Activated T-helper 2 cell treated with anti-CD3 and anti-CD28 coated beads, Interferon-gamma antibody, Interleukin-2, Interleukin-4, amounts not matched to agents 10 μg/mL and 5 μg/mL and 100 μg/mL, durations not matched to agents 14 hours and 24 hours and 36 hours (primary cell): ENCODE measurements around the gene ACKR4. TPM values are rescaled to one million over a fixed set of nuclear protein-coding genes. Genes with fewer than 3 reads are reported as not detected.
A peak's percentile ranks its signal among the peaks of the same experiment; 100 is the strongest.

ENCODE experiments used
- DNase-seq: peaks from one replicate; pipeline ENCODE4 v3.0.0; 2021; ENCODE audit warnings: low spot score
- H3K27ac Mint-ChIP-seq: one replicate; pipeline ENCODE4 v1.8.0; 2021; ENCODE audit warnings: mixed read lengths
- H3K27me3 Mint-ChIP-seq: one replicate; pipeline ENCODE4 v1.8.0; 2021; ENCODE audit warnings: low read depth, mixed read lengths
- H3K36me3 Mint-ChIP-seq: one replicate; pipeline ENCODE4 v1.8.0; 2021; ENCODE audit warnings: low read depth, mixed read lengths
- H3K4me1 Mint-ChIP-seq: one replicate; pipeline ENCODE4 v1.8.0; 2021; ENCODE audit warnings: low read depth, mixed read lengths
- H3K4me3 Mint-ChIP-seq: one replicate; pipeline ENCODE4 v1.8.0; 2021; ENCODE audit warnings: low read depth, mild to moderate bottlenecking, moderate library complexity, mixed read lengths
- H3K9me3 Mint-ChIP-seq: one replicate; pipeline ENCODE4 v1.8.0; 2021; ENCODE audit warnings: mixed read lengths
- intact Hi-C: fragments of 100-400 bp; cut with micrococcal nuclease; formaldehyde crosslinking; loops from one replicate; pipeline ENCODE4 v1.15.1; 2023
- total RNA-seq: library from RNA; stranded (reverse); gene quantifications from 2 replicates; pipeline ENCODE4 v1.2.3, GENCODE V29; 2022

Gene ACKR4
- total RNA-seq, 1 donor from 2014 or later, result not detected

- intact Hi-C loops, result no loop called here
- H3K4me1 Mint-ChIP-seq, result peaks cover 24% of the 10 kb centered on the region
- H3K9me3 Mint-ChIP-seq, result peaks cover 12% of the 10 kb centered on the region
Measured at GRCh38 chr3:132568422-132568821, 28.6 kb upstream of the ACKR4 start.

GRCh38 chr3:132569153-132569552, 27.9 kb upstream of the ACKR4 start:
- Mint-ChIP-seq H3K4me1 (peaks cover 24% of the 10 kb centered on the region), H3K36me3 (peaks cover 61% of the 10 kb centered on the region), H3K4me3 (peak overlapping the region; percentile 1), H3K27me3 (no peaks in the 10 kb centered on the region), H3K27ac (peak overlapping the region; percentile 90), H3K9me3 (peaks cover 12% of the 10 kb centered on the region)
- intact Hi-C loops, result loop anchor here (1.0 kb wide), 3 partner anchors 19 to 33 kb away; no protein-coding TSS in a partner anchor
- no peak for DNase-seq

More at GRCh38 chr3:132568422-132568821, 28.6 kb upstream of the ACKR4 start:
- Mint-ChIP-seq H3K27me3 (no peaks in the 10 kb centered on the region), H3K27ac (peak overlapping the region; percentile 90), H3K4me3 (no peak overlapping the region), H3K36me3 (peaks cover 60% of the 10 kb centered on the region)
- DNase-seq, result no peak

GRCh38 chr3:132569580-132569979, 27.5 kb upstream of the ACKR4 start:
- Mint-ChIP-seq H3K36me3 (peaks cover 58% of the 10 kb centered on the region), H3K9me3 (peaks cover 12% of the 10 kb centered on the region), H3K4me1 (peaks cover 24% of the 10 kb centered on the region), H3K4me3 (no peak overlapping the region), H3K27me3 (no peaks in the 10 kb centered on the region), H3K27ac (peak overlapping the region; percentile 90)
- intact Hi-C loops, result loop anchor here (1.0 kb wide), 3 partner anchors 19 to 33 kb away; no protein-coding TSS in a partner anchor
- DNase-seq, result no peak

GRCh38 chr3:132570016-132570415, 27.1 kb upstream of the ACKR4 start:
- Mint-ChIP-seq H3K9me3 (peaks cover 12% of the 10 kb centered on the region), H3K27ac (peak overlapping the region; percentile 90), H3K36me3 (peaks cover 55% of the 10 kb centered on the region), H3K4me1 (peaks cover 24% of the 10 kb centered on the region), H3K4me3 (no peak overlapping the region), H3K27me3 (no peaks in the 10 kb centered on the region)
- DNase-seq, result no peak
- intact Hi-C loops, result no loop called here

GRCh38 chr3:132573797-132574211, 23.3 kb upstream of the ACKR4 start:
- no peak for DNase-seq
- H3K36me3 Mint-ChIP-seq, result peaks cover 57% of the 10 kb centered on the region
- intact Hi-C loops, result no loop called here
- no peak overlapping the region for H3K27ac Mint-ChIP-seq
- peaks cover 12% of the 10 kb centered on the region for H3K9me3 Mint-ChIP-seq
- H3K4me1 Mint-ChIP-seq, result peaks cover 14% of the 10 kb centered on the region
- H3K4me3 Mint-ChIP-seq, result no peak overlapping the region
- H3K27me3 Mint-ChIP-seq, result no peaks in the 10 kb centered on the region

- intact Hi-C loops, result no loop called here
- H3K4me3 Mint-ChIP-seq, result no peak overlapping the region
- DNase-seq, result no peak
- peaks cover 6% of the 10 kb centered on the region for H3K4me1 Mint-ChIP-seq
- H3K9me3 Mint-ChIP-seq, result peaks cover 6% of the 10 kb centered on the region
- H3K27me3 Mint-ChIP-seq, result no peaks in the 10 kb centered on the region
- peaks cover 23% of the 10 kb centered on the region for H3K36me3 Mint-ChIP-seq
- no peak overlapping the region for H3K27ac Mint-ChIP-seq
Measured at GRCh38 chr3:132587401-132587800, 9.7 kb upstream of the ACKR4 start.

- Mint-ChIP-seq H3K4me1 (peaks cover 10% of the 10 kb centered on the region), H3K4me3 (no peak overlapping the region), H3K9me3 (peaks cover 3% of the 10 kb centered on the region), H3K27me3 (no peaks in the 10 kb centered on the region), H3K27ac (no peak overlapping the region), H3K36me3 (peaks cover 36% of the 10 kb centered on the region)
- intact Hi-C loops, result no loop called here
- DNase-seq, result no peak
Measured at GRCh38 chr3:132592216-132592615, 4.9 kb upstream of the ACKR4 start.

GRCh38 chr3:132593241-132593946, 3.7 kb upstream of the ACKR4 start:
- H3K27ac Mint-ChIP-seq, result no peak overlapping the region
- no peak overlapping the region for H3K4me3 Mint-ChIP-seq
- intact Hi-C loops, result no loop called here
- peaks cover 10% of the 10 kb centered on the region for H3K4me1 Mint-ChIP-seq
- peaks cover 35% of the 10 kb centered on the region for H3K36me3 Mint-ChIP-seq
- H3K9me3 Mint-ChIP-seq, result no peaks in the 10 kb centered on the region
- no peak for DNase-seq
- H3K27me3 Mint-ChIP-seq, result no peaks in the 10 kb centered on the region

GRCh38 chr3:132593947-132594323, 3.1 kb upstream of the ACKR4 start:
- no peak for DNase-seq
- Mint-ChIP-seq H3K9me3 (no peaks in the 10 kb centered on the region), H3K27ac (no peak overlapping the region), H3K27me3 (no peaks in the 10 kb centered on the region), H3K36me3 (peaks cover 39% of the 10 kb centered on the region), H3K4me3 (no peak overlapping the region), H3K4me1 (peaks cover 10% of the 10 kb centered on the region)
- intact Hi-C loops, result no loop called here

GRCh38 chr3:132594498-132594897, 2.6 kb upstream of the ACKR4 start:
- peaks cover 10% of the 10 kb centered on the region for H3K4me1 Mint-ChIP-seq
- DNase-seq, result no peak
- H3K4me3 Mint-ChIP-seq, result no peak overlapping the region
- H3K9me3 Mint-ChIP-seq, result no peaks in the 10 kb centered on the region
- H3K27me3 Mint-ChIP-seq, result no peaks in the 10 kb centered on the region
- no peak overlapping the region for H3K27ac Mint-ChIP-seq
- intact Hi-C loops, result no loop called here
- peaks cover 37% of the 10 kb centered on the region for H3K36me3 Mint-ChIP-seq

- peaks cover 10% of the 10 kb centered on the region for H3K4me1 Mint-ChIP-seq
- no peaks in the 10 kb centered on the region for H3K27me3 Mint-ChIP-seq
- intact Hi-C loops, result no loop called here
- H3K4me3 Mint-ChIP-seq, result no peak overlapping the region
- no peak for DNase-seq
- no peak overlapping the region for H3K27ac Mint-ChIP-seq
- H3K9me3 Mint-ChIP-seq, result no peaks in the 10 kb centered on the region
- H3K36me3 Mint-ChIP-seq, result peaks cover 35% of the 10 kb centered on the region
Measured at GRCh38 chr3:132595014-132595413, 2.1 kb upstream of the ACKR4 start.

- H3K9me3 Mint-ChIP-seq, result no peaks in the 10 kb centered on the region
- no peak overlapping the region for H3K4me3 Mint-ChIP-seq
- intact Hi-C loops, result no loop called here
- H3K27me3 Mint-ChIP-seq, result no peaks in the 10 kb centered on the region
- DNase-seq, result no peak
- H3K36me3 Mint-ChIP-seq, result peaks cover 27% of the 10 kb centered on the region
- H3K27ac Mint-ChIP-seq, result no peak overlapping the region
- peaks cover 10% of the 10 kb centered on the region for H3K4me1 Mint-ChIP-seq
Measured at GRCh38 chr3:132596326-132596725, 744 bp upstream of the ACKR4 start.

GRCh38 chr3:132597660-132598059, 590 bp downstream of the ACKR4 start:
- H3K27me3 Mint-ChIP-seq, result no peaks in the 10 kb centered on the region
- H3K4me1 Mint-ChIP-seq, result peaks cover 10% of the 10 kb centered on the region
- DNase-seq, result no peak
- intact Hi-C loops, result no loop called here
- no peaks in the 10 kb centered on the region for H3K9me3 Mint-ChIP-seq
- H3K4me3 Mint-ChIP-seq, result no peak overlapping the region
- no peak overlapping the region for H3K27ac Mint-ChIP-seq
- H3K36me3 Mint-ChIP-seq, result peaks cover 29% of the 10 kb centered on the region
